Peyer's patch (tissue), 4 donors: ENCODE results near the gene IL16. TPM values are rescaled to one million over a fixed set of nuclear protein-coding genes. Genes with fewer than 3 reads are reported as not detected.

ENCODE experiments used
- DNase-seq, 3 donors: peaks; one replicate each; pipeline ENCODE4 v3.0.0-alpha.2; 2017 to 2019
- H3K27ac ChIP-seq, 4 donors: fragments of 200-600 bp; sonication (generic); one replicate each; pipeline ENCODE4 v1.5.1; 2016 to 2019
- H3K27me3 ChIP-seq, 2 donors: fragments of 200-600 bp; sonication (generic); one replicate each; pipeline ENCODE4 v1.5.1; 2019
- H3K36me3 ChIP-seq, 3 donors: fragments of 200-600 bp; sonication (generic); one replicate each; pipeline ENCODE4 v1.5.1; 2016 to 2019
- H3K4me1 ChIP-seq, 4 donors: fragments of 200-600 bp; sonication (generic); one replicate each; pipeline ENCODE4 v1.5.1; 2016 to 2019
- H3K4me3 ChIP-seq, 4 donors: fragments of 200-600 bp; sonication (generic); 1 replicate in 3 of 4; 2 replicates in 1 of 4; pipeline ENCODE4 v1.5.1; 2016 to 2019; ENCODE audit warnings: mild to moderate bottlenecking in 1 of 4
- H3K9me3 ChIP-seq, 4 donors: fragments of 200-600 bp; sonication (generic); one replicate each; pipeline ENCODE4 v1.5.1; 2016 to 2019; ENCODE audit warnings: mild to moderate bottlenecking in 1 of 4
- CTCF ChIP-seq, 6 experiments: fragments of 450-650 bp in 4 of 6; fragments of 200-600 bp in 2 of 6; sonication (generic) in 1 of 6; IDR thresholded peaks; one replicate each; pipeline ENCODE4 v1.5.1; 2017 to 2019; ENCODE audit warnings: antibody characterized with exemption in 6 of 6, mild to moderate bottlenecking in 3 of 6, moderate library complexity in 1 of 6
- POLR2A ChIP-seq, 2 donors: fragments of 450-650 bp; IDR thresholded peaks; one replicate each; pipeline ENCODE4 v1.5.1; 2017; ENCODE audit warnings: antibody characterized with exemption in 2 of 2, mild to moderate bottlenecking in 2 of 2, moderate library complexity in 2 of 2
- total RNA-seq, 4 donors: library from RNA; depleted of rRNA; stranded (reverse); fragments of >200 nt; gene quantifications; one replicate each; pipeline ENCODE4 v1.1.0, GENCODE V29; 2016

IL16 gene
- total RNA-seq, 4 donors from 2014 or later: 6.3 to 115 (median 11.6) TPM

- Histone ChIP-seq H3K27ac (peak overlapping the region in 1 of 4 donors; percentile 78), H3K9me3 (no peaks in the 10 kb centered on the region), H3K4me1 (peaks cover 0 to 13% (median 3%) of the 10 kb centered on the region in 4 donors), H3K4me3 (no peak overlapping the region), H3K27me3 (no peaks in the 10 kb centered on the region), H3K36me3 (peaks cover 0 to 41% (median 0%) of the 10 kb centered on the region in 3 donors)
- TF ChIP-seq POLR2A (IDR thresholded peaks at IDR 0.05) (no peak), CTCF (IDR thresholded peaks at IDR 0.05) (no peak)
- DNase-seq: peak; percentile 13 to 45 (median 24)
Measured at GRCh38 chr15:81309647-81310450, 113.2 kb downstream of the IL16 start.

- Histone ChIP-seq H3K27me3 (no peaks in the 10 kb centered on the region), H3K27ac (peak overlapping the region in 1 of 4 donors; percentile 78), H3K4me1 (peaks cover 0 to 13% (median 3%) of the 10 kb centered on the region in 4 donors), H3K9me3 (no peaks in the 10 kb centered on the region), H3K4me3 (no peak overlapping the region), H3K36me3 (peaks cover 0 to 40% (median 0%) of the 10 kb centered on the region in 3 donors)
- TF ChIP-seq POLR2A (IDR thresholded peaks at IDR 0.05) (no peak), CTCF (IDR thresholded peaks at IDR 0.05) (no peak)
- peak; percentile 15 to 38 (median 19) for DNase-seq
Measured at GRCh38 chr15:81310480-81310879, 113.8 kb downstream of the IL16 start.

GRCh38 chr15:81311752-81312464 is 115.2 kb downstream of the IL16 start:
- Histone ChIP-seq H3K4me3 (no peak overlapping the region), H3K36me3 (peaks cover 0 to 38% (median 0%) of the 10 kb centered on the region in 3 donors), H3K4me1 (peaks cover 0 to 16% (median 7%) of the 10 kb centered on the region in 4 donors), H3K27ac (peak overlapping the region; percentile 45 to 78 (median 58)), H3K9me3 (no peaks in the 10 kb centered on the region), H3K27me3 (no peaks in the 10 kb centered on the region)
- DNase-seq: peak; percentile 38 to 81 (median 73)
- TF ChIP-seq CTCF (IDR thresholded peaks at IDR 0.05) (no peak), POLR2A (IDR thresholded peaks at IDR 0.05) (no peak)

- H3K36me3 ChIP-seq: peaks cover 0 to 40% (median 0%) of the 10 kb centered on the region in 3 donors
- peak overlapping the region in 3 of 4 donors; percentile 45 to 78 (median 68) for H3K27ac ChIP-seq
- DNase-seq: peak; percentile 29 to 81 (median 52)
- no peak overlapping the region for H3K4me3 ChIP-seq
- H3K27me3 ChIP-seq: no peaks in the 10 kb centered on the region
- peaks cover 0 to 16% (median 7%) of the 10 kb centered on the region in 4 donors for H3K4me1 ChIP-seq
- no peaks in the 10 kb centered on the region for H3K9me3 ChIP-seq
- TF ChIP-seq CTCF (IDR thresholded peaks at IDR 0.05): no peak
- no peak for TF ChIP-seq POLR2A (IDR thresholded peaks at IDR 0.05)
Measured at GRCh38 chr15:81312790-81313543, 116.3 kb downstream of the IL16 start.

- H3K4me1 ChIP-seq: peaks cover 0 to 16% (median 7%) of the 10 kb centered on the region in 4 donors
- no peaks in the 10 kb centered on the region for H3K27me3 ChIP-seq
- H3K36me3 ChIP-seq: peaks cover 0 to 47% (median 0%) of the 10 kb centered on the region in 3 donors
- H3K4me3 ChIP-seq: no peak overlapping the region
- no peak for DNase-seq
- H3K9me3 ChIP-seq: no peaks in the 10 kb centered on the region
- H3K27ac ChIP-seq: peak overlapping the region in 3 of 4 donors; percentile 45 to 78 (median 68)
- TF ChIP-seq POLR2A (IDR thresholded peaks at IDR 0.05) (no peak), CTCF (IDR thresholded peaks at IDR 0.05) (no peak)
Measured at GRCh38 chr15:81313686-81314085, 117.0 kb downstream of the IL16 start.
